Activated CD4-positive, alpha-beta memory T cell treated with anti-CD3 and anti-CD28 coated beads, Interleukin-2, amount 10 ng/mL, durations not matched to agents 7 days and 5 days (primary cell): ENCODE measurements around the gene ADAMTSL3. TPM values are rescaled to one million over a fixed set of nuclear protein-coding genes. Genes with fewer than 3 reads are reported as not detected.

ENCODE experiments used
- CTCF ChIA-PET: fragments of 350-600 bp; sonication (Branson Sonifier 250); formaldehyde crosslinking; loops from one replicate; lab custom pipeline; 2021; ENCODE audit warnings: antibody characterized with exemption, inconsistent platforms; lab: Charles Lee
- POLR2A ChIA-PET: fragments of 350-600 bp; sonication (Branson Sonifier 250); formaldehyde crosslinking; loops from one replicate; lab custom pipeline; 2021; ENCODE audit warnings: antibody characterized with exemption; lab: Charles Lee
- DNase-seq: peaks from one replicate; pipeline ENCODE4 v3.0.0-alpha.2; 2020
- H3K27ac Mint-ChIP-seq: one replicate; pipeline ENCODE4 v1.8.0; 2021; ENCODE audit warnings: mild to moderate bottlenecking, mixed read lengths
- H3K27me3 Mint-ChIP-seq: one replicate; pipeline ENCODE4 v1.8.0; 2021; ENCODE audit warnings: mixed read lengths
- H3K36me3 Mint-ChIP-seq: one replicate; pipeline ENCODE4 v1.8.0; 2021; ENCODE audit warnings: low read depth, mixed read lengths
- H3K4me1 Mint-ChIP-seq: one replicate; pipeline ENCODE4 v1.8.0; 2021; ENCODE audit warnings: mixed read lengths
- H3K4me3 Mint-ChIP-seq: one replicate; pipeline ENCODE4 v1.8.0; 2021; ENCODE audit warnings: mild to moderate bottlenecking, mixed read lengths
- H3K9me3 Mint-ChIP-seq: one replicate; pipeline ENCODE4 v1.8.0; 2021; ENCODE audit warnings: mixed read lengths
- total RNA-seq, 2 experiments: library from RNA; stranded (reverse); gene quantifications; one replicate each; pipeline ENCODE4 v1.2.3, GENCODE V29; 2021

ADAMTSL3 gene
- total RNA-seq, 2 experiments from 2014 or later, result not detected

DNA sequence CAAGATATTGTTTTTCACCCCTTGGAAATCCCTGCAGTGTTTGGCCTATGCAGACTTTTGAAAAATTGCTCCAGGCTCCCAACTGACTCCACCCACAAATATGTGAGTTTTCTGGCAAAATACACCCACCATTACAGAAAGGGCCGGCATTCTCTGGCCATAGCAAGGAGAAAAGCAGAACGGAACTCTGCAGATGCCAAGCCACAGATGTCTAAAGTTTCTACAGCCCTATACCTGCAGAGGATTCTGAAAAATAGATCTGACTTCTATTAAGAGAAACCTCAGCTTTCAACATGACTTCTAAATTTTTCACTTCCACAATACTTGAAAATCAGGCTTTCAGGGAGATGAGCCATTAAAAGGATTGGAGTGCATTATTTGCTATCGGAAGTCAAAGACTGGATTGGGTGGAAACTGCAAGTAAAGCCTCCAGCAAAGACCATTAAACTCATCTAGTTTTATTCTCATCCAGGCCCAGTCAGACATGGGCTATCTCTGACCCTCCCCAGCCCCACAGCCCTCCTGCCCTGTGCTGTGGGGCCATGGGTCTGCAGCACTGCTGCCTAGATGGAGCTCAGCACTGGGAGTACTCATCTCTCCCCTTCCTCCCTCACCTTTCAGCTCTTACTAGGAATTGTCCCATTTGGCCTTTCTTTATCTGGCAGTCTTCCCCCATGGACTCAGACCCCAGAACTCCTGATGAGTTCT, 338.6 kb downstream of the ADAMTSL3 start:
- Mint-ChIP-seq H3K9me3 (no peaks in the 10 kb centered on the region), H3K27ac (no peak overlapping the region), H3K4me3 (no peak overlapping the region), H3K27me3 (no peaks in the 10 kb centered on the region), H3K36me3 (no peaks in the 10 kb centered on the region), H3K4me1 (no peaks in the 10 kb centered on the region)
- ChIA-PET POLR2A (no interaction called here), CTCF (no interaction called here)
- DNase-seq, result no peak

DNA sequence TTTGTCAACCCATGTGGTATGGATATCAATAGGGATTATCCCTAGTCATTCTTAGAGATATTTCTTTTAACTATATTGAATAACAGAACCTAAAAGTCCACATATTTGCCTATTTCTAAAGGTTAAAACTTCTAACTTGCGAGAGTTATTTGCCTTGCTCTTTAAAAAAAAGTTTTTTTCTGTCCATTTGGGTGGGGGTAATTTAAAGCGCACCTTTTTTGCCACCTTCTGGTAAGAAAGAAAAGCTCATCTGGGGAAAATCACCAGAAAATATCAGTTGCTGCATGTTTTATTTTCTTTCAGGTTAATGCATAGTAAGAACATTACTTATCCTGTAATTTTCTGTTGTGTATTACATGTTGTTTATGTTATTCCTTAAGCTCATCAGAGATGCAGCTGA, 339.7 kb downstream of the ADAMTSL3 start:
- Mint-ChIP-seq H3K27me3 (no peaks in the 10 kb centered on the region), H3K4me3 (no peak overlapping the region), H3K4me1 (no peaks in the 10 kb centered on the region), H3K27ac (no peak overlapping the region), H3K36me3 (no peaks in the 10 kb centered on the region), H3K9me3 (no peaks in the 10 kb centered on the region)
- POLR2A ChIA-PET, result no interaction called here
- CTCF ChIA-PET, result interaction anchor here (1.4 kb wide), 1 partner anchor 11 kb away, joined by 4 read pairs; no protein-coding TSS in a partner anchor
- no peak for DNase-seq

DNA sequence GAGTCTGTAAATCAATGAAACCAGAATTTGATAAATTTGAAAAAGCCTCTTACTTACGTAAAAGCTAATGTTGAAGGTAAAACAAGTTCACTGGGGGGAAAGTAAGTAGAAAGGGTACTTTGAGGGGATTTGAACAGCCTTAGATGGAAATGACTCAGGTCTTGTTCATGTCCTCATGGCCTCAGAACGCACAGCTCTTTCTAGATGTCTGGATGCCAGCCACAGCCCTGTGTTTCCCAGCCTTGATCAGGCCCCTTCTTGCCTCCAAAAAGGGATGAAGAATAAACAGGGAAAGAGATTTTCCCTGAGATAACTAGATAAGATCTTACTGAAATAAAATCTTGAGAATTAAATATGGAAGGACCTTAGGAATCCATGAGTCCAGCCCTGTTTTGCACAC, 344.6 kb downstream of the ADAMTSL3 start:
- H3K27me3 Mint-ChIP-seq, result no peaks in the 10 kb centered on the region
- no peak for DNase-seq
- H3K36me3 Mint-ChIP-seq, result no peaks in the 10 kb centered on the region
- H3K4me1 Mint-ChIP-seq, result no peaks in the 10 kb centered on the region
- ChIA-PET CTCF (no interaction called here), POLR2A (no interaction called here)
- no peak overlapping the region for H3K4me3 Mint-ChIP-seq
- no peaks in the 10 kb centered on the region for H3K9me3 Mint-ChIP-seq
- no peak overlapping the region for H3K27ac Mint-ChIP-seq

DNA sequence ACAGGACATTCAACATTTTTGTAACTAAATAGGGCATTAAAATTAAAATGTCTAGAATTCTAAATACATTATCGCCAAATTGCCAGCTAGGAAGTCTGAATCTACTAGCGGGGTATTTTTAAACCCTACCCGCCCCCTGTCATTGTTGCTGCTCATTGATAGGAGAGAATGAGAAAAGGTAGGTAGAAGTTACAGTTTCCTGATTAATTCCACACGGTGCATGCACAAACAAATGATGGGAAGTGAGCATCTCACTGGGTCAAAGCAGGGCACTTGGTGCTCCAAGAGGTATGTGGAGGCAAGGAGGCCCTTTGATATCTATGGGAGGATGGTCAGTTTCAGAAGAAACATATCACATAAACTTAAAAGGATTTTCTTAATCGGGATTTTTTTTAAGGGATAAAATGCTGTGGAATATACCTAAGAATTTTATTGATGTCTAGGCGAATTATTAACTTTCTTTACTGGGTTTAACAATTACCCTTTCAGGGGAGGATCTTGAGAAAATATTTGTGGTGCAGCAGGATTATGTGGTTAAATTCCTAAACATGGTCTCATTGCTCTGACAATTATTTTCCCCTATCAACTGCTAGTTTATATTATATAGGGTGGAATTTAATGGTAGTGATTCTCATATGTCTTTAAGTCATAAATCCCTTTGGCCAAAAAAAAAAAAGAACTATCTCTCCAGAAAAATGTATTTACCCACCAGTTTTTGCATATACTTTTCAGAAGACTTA, 345.6 kb downstream of the ADAMTSL3 start:
- Mint-ChIP-seq H3K4me1 (no peaks in the 10 kb centered on the region), H3K4me3 (no peak overlapping the region), H3K9me3 (no peaks in the 10 kb centered on the region), H3K27ac (no peak overlapping the region), H3K27me3 (no peaks in the 10 kb centered on the region), H3K36me3 (no peaks in the 10 kb centered on the region)
- POLR2A ChIA-PET, result no interaction called here
- no peak for DNase-seq
- CTCF ChIA-PET, result no interaction called here

DNA sequence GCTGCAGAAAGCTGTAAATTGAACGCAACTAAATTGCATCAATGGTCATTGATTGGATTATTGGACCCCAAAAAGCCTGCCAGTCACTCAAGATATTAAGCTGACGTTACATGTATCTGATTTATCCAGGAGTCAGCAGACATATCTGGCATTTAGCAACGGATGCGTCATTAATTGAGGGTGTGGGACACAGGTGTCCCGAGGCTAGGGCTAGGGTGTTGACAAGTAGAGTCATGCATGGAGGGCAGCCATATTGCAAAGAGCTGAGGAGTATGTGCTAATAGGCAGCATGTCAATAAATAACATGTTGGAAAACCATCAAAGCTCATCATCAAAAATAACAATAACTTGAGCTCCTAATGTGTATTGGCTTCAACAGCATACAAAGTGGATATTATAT, 347.1 kb downstream of the ADAMTSL3 start:
- H3K4me1 Mint-ChIP-seq, result no peaks in the 10 kb centered on the region
- H3K9me3 Mint-ChIP-seq, result no peaks in the 10 kb centered on the region
- H3K4me3 Mint-ChIP-seq, result no peak overlapping the region
- ChIA-PET CTCF (no interaction called here), POLR2A (no interaction called here)
- no peaks in the 10 kb centered on the region for H3K27me3 Mint-ChIP-seq
- H3K36me3 Mint-ChIP-seq, result no peaks in the 10 kb centered on the region
- no peak overlapping the region for H3K27ac Mint-ChIP-seq
- DNase-seq, result no peak

DNA sequence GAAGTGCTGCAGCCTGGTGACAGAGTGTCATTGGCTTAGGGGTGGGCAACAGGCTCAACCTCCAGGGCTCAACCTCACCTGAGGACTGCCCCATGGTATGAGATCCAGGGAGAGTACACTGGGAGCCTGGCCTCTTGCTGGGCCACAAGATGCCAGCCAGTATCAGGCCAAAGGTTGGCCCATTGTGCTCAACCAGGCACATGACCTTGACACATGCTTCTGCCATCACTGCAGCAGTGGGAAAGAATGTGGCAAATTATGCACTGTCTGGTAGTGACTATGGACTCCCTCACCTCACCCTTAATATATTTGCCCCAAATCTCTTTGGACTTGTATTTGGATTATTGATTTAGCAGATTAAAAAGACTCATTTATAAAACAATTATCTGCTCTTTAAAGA, 347.7 kb downstream of the ADAMTSL3 start:
- H3K4me1 Mint-ChIP-seq, result no peaks in the 10 kb centered on the region
- ChIA-PET CTCF (no interaction called here), POLR2A (no interaction called here)
- H3K27me3 Mint-ChIP-seq, result no peaks in the 10 kb centered on the region
- DNase-seq, result no peak
- no peaks in the 10 kb centered on the region for H3K9me3 Mint-ChIP-seq
- H3K36me3 Mint-ChIP-seq, result no peaks in the 10 kb centered on the region
- H3K4me3 Mint-ChIP-seq, result no peak overlapping the region
- H3K27ac Mint-ChIP-seq, result no peak overlapping the region

DNA sequence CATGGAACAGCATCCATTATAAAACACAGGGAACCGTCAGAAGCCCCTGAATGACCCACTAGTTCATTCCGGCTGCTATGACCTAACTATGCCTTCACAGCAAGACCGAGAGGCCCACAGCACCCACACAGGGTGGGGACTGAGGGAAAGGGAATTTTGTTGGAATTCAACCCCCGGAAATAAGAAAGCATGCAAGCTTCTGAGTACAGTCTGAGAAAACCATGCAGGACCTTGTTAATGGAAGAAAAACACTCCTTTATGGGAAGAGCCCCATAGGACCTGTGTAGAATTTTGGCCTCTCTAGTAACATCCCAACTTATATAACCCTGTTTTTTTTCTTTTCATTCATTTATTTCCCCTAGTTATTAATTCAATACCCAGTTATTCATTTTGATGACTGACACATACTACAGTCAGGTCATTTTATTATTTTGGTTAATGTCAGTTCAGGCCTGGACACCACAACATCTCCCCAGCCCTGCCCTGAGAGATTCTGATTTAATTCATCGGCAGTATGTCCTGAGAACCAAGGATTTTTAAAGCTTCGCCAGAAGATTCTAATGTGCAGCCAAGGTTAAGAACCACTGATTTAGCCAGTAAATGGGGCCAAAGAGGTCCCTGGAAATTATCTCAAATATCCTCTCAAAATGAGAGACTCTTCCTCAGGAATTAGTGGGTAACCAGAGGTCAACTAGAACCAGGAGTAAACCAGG, 350.0 kb downstream of the ADAMTSL3 start:
- Mint-ChIP-seq H3K27me3 (no peaks in the 10 kb centered on the region), H3K4me3 (no peak overlapping the region), H3K27ac (no peak overlapping the region), H3K4me1 (no peaks in the 10 kb centered on the region), H3K36me3 (no peaks in the 10 kb centered on the region), H3K9me3 (no peaks in the 10 kb centered on the region)
- no peak for DNase-seq
- ChIA-PET CTCF (no interaction called here), POLR2A (no interaction called here)

DNA sequence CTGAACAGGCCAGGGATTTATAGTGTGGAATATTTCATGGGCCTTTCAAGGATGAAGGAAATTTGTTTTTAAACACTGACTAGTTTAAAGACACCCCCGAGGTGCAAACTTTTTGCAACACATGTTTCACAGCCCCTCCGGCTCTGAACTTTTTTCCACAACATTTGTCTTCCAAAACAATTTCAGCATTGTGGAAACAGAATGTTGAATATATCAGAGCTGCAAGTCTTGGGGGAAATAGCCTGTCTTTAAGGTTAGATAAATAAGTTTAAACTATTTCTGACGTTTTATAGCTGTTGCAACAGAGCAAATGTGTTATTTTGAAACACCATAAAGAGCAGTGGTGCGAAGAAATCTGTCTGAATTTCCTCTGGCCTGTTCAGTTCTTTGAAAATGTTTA, 352.5 kb downstream of the ADAMTSL3 start:
- Mint-ChIP-seq H3K9me3 (no peaks in the 10 kb centered on the region), H3K4me3 (no peak overlapping the region), H3K27ac (no peak overlapping the region), H3K36me3 (no peaks in the 10 kb centered on the region), H3K4me1 (no peaks in the 10 kb centered on the region), H3K27me3 (no peaks in the 10 kb centered on the region)
- POLR2A ChIA-PET, result no interaction called here
- DNase-seq, result no peak
- CTCF ChIA-PET, result no interaction called here

DNA sequence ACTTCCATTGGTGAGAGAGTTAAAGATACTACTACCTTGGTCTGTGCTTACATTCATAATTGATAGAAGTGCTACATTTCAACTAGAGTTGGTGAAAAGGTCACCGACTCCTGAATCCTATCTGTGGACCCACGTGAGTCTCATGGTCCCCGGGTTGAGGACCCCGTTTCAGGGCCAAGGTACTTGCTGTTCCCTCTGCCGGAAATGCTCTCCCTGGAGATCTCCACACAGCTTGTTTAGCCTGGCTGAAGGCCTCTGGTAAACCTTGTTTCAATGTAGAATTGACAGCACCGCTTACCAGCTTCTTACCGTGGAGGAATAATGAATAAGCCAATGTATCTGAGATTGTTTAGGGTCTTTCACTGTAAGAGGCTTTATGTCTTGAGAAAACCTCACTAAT, 355.7 kb downstream of the ADAMTSL3 start:
- peaks cover 2% of the 10 kb centered on the region for H3K27me3 Mint-ChIP-seq
- no peak overlapping the region for H3K4me3 Mint-ChIP-seq

DNA sequence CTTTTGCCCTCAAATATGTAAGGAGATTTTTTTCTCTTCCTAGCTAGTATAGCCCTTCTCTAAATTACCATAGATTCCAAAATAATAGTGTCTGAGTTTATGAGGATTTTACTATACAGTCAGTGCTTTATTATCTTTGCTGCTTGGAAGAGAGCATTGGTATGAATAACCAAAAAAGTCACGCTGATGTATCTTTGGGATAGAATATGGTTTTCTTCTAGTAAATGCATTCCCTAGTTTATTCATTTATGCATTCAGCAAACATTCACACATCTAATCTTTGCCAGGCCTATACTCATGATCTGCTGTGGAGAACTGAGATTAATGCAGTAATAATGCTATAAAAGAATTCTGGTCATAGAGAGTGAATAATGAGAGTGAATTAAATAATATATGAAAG, 356.3 kb downstream of the ADAMTSL3 start:
- H3K9me3 Mint-ChIP-seq, result no peaks in the 10 kb centered on the region
- POLR2A ChIA-PET, result no interaction called here

More for the DNA sequence above, 355.7 kb downstream of the ADAMTSL3 start:
- Mint-ChIP-seq H3K4me1 (no peaks in the 10 kb centered on the region), H3K27ac (no peak overlapping the region), H3K36me3 (no peaks in the 10 kb centered on the region), H3K9me3 (no peaks in the 10 kb centered on the region)
- DNase-seq, result no peak
- CTCF ChIA-PET, result interaction anchor here (1.0 kb wide), 1 partner anchor 14 kb away, joined by 3 read pairs; no protein-coding TSS in a partner anchor
- POLR2A ChIA-PET, result no interaction called here

DNA sequence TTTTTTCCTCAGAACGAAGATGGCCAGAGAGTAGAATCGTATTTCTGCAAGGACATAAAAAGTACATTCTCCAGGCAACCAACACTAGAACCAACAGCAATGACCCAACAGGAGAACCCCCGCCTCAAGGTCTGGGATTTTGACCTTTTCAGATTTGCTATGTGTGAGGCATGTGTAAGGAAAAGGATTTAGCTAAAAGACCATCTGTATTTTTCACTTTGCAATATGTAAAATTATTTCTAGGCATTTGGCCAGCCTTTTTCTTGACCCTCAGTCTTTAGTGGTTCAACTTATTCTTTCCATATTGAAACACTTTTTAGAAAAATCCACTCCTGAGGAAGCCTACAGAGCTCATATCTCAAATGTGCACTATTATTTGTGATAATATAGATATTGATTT, 362.4 kb downstream of the ADAMTSL3 start:
- Mint-ChIP-seq H3K36me3 (no peaks in the 10 kb centered on the region), H3K4me3 (no peak overlapping the region), H3K27ac (no peak overlapping the region), H3K9me3 (no peaks in the 10 kb centered on the region), H3K4me1 (no peaks in the 10 kb centered on the region), H3K27me3 (peaks cover 2% of the 10 kb centered on the region)
- DNase-seq, result no peak
- ChIA-PET CTCF (no interaction called here), POLR2A (no interaction called here)

More for the DNA sequence above, 356.3 kb downstream of the ADAMTSL3 start:
- Mint-ChIP-seq H3K4me3 (no peak overlapping the region), H3K27ac (no peak overlapping the region), H3K4me1 (no peaks in the 10 kb centered on the region), H3K36me3 (no peaks in the 10 kb centered on the region), H3K27me3 (peaks cover 2% of the 10 kb centered on the region)
- no peak for DNase-seq
- CTCF ChIA-PET, result no interaction called here

DNA sequence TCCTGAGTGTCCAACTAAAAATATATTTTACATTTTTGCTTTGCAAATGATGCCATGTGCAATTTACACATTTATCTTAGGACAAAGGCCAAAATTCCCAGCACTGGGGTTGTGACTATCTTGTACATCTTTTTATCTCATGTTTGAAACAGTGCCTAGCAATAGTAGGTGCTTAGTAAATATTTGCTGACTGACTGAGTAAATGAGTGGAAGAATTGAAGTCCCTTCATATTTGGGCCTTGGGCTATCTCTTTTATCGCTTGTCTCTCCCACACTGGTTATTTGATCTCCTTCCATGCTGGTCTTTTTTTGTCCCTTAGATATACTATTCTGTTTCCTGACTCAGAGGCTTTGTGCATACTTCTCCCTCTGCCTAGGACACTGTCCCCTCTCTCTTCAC, 368.6 kb downstream of the ADAMTSL3 start:
- Mint-ChIP-seq H3K27me3 (no peaks in the 10 kb centered on the region), H3K4me3 (no peak overlapping the region), H3K27ac (no peak overlapping the region), H3K4me1 (no peaks in the 10 kb centered on the region), H3K36me3 (no peaks in the 10 kb centered on the region), H3K9me3 (no peaks in the 10 kb centered on the region)
- ChIA-PET CTCF (no interaction called here), POLR2A (no interaction called here)
- DNase-seq, result no peak

DNA sequence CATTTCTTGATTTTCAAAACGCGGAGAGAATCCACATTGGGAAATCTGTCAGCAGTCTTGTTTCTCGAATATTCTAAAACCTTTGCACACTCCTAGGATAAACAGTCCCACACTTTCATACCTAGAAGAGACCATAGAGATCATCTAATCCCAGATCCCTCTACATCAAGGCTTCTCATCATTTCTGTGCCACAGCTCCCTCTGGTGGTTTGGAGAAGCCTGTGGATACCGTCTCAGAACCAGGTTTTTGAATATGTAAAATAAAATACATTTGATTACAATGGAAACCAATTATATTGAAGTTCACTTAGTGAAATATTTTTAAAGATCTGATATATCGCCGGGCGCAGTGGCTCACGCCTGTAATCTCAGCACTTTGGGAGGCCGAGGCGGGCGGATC, 369.7 kb downstream of the ADAMTSL3 start:
- H3K27me3 Mint-ChIP-seq, result no peaks in the 10 kb centered on the region
- H3K4me3 Mint-ChIP-seq, result no peak overlapping the region
- no peaks in the 10 kb centered on the region for H3K4me1 Mint-ChIP-seq
- ChIA-PET POLR2A (no interaction called here), CTCF (interaction anchor here (0.7 to 1.6 kb wide), 5 partner anchors 12 to 463 kb away, joined by 3 to 5 read pairs (median 3); no protein-coding TSS in a partner anchor)
- peak; percentile 24 for DNase-seq
- H3K36me3 Mint-ChIP-seq, result no peaks in the 10 kb centered on the region
- H3K9me3 Mint-ChIP-seq, result no peaks in the 10 kb centered on the region
- H3K27ac Mint-ChIP-seq, result no peak overlapping the region
